GM18505 (cell line): ENCODE measurements around the gene RERE.

Experiments
- ATAC-seq: cut with Tn5 transposase; IDR thresholded peaks from one replicate; pipeline ENCODE4 v1.9.1; 2021; ENCODE audit not compliant: unreplicated experiment
- POLR2A ChIP-seq: IDR thresholded peaks from 4 replicates; pipeline ENCODE4 v1.6.1; 2011; ENCODE audit warnings: borderline replicate concordance; ENCODE audit not compliant: insufficient read depth, insufficient read length; ENCODE audit errors: extremely low read depth

The RERE gene

DNA sequence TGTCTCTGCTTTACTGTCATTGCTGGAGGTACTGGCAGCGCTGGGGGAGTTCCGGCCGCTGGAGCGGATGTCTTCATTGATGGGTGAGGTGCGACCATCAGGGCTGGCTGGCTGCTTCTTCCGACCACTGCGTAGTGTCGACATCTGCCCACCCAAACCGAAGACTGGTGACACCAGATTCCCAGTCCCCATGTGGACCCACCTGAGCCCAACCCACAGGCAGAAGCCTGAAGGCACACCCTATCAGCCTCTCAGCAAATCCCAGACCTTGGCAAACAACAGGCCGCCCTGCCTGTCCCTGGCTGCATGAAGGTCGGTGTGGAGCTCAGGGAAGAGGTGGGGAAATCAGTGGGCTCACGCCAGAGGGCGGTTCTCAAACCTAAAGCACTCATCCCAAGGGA is 454.7 kb downstream of the RERE start:
- no peak for ATAC-seq
- TF ChIP-seq POLR2A, result no peak

DNA sequence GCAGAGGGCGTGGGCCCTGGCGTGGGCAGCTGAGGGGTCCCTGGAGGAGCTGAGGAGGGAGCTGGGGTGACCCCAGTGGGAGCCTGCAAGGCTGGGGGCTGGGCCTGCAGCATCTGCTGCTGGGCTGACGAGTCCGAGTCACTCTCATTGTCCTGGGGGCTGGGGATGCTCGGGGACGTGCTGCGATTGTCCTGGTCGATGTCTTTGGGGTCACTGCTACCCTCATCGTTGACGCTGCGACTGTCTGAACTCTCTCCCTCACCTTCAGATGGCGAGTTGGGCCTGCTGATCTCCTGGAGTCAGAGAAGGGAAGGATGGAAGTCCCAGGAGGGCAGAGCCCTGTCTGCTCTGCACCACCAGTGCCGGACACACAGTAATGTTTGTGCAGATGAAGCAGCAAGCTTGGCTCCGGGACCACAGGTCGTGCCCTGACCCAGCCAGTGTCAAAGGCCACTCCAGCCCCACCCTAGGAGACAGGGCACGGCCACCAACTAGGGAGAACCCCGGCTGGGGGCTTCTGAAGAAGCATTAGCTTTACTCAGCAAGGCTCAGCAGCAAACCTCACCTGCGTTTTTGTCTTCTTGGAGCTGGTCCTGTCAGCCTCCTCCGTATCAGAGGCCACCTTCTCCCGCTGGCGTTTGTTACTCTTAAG is 456.1 kb downstream of the RERE start:
- ATAC-seq, result no peak
- TF ChIP-seq POLR2A, result no peak

DNA sequence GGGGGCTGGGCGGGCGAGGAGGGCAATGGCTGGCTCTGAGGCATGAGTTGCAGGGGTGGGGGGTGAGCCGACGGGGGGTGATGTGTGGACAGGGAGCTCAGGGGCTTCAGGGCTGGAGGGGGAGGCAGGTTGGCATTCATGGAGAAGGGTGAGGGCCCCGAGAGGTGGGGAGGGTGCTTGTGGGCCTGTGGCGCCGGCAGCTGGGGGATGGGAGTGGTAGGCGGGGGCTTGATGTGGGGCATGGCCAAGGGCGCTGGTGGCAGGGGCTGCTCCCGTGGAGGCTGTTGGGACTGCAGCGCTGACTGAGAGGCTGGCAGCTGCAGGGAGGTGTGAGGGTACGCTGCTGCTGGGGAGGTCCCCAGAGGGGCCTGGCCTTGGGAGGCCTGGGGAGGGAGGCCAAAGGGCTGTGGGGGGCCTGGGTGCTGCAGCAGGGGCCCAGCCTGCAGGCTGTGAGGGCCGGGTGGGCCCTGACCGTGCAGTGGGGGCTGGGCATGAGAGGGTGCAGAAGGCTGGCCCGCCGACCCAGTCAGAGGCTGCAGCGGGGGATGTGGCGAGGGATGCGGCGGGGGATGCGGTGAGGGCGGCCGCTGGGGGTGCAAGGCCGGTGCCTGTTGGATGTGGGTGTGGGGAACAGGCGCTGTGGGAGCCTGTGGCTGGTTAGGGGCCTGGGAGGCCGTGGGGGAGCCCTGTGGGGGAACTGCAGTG is 456.8 kb downstream of the RERE start:
- no peak for TF ChIP-seq POLR2A
- ATAC-seq, result no peak

DNA sequence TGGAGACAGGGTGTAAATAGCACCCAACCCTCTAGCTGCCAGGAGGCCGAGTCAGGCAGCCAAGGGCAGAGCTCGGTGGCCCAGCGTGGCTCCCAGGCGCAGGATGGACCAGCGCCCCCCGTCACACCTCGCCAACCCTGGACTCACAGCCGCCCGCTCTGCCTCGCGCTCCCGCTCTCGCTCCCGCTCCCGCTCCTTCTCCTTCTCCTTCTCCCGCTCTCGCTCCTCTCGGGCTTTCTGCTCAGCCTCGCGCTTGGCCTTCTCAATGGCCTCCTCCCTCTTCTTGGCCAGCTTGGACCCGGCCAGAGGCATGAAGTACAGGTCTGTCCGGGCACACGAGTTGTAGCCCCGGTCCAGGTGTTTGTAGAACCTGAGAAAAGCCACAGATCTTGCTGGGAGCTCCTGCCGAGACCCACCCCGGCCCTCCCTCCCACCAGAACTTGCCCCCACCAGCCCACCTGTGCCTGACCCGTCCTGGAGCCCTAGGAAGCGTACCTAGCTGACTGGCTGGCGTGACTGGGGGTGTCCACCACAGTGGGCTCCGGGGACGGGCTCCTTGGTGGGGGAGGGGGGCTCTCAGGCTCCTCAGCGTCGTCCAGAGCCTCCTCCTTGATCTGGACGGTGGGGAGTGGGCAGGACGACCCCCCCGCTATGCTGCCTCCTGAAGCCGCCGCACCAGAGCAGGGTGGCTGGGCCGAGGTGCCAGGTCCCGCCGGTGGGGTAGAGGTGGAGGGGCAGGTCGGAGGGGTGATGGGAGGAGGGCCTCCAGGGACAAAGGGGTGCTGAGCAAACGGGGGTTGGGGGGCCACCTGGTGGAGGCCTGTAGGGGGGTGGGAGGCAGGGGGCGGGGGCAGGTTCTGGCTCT is 457.6 kb downstream of the RERE start:
- no peak for ATAC-seq
- TF ChIP-seq POLR2A, result no peak

DNA sequence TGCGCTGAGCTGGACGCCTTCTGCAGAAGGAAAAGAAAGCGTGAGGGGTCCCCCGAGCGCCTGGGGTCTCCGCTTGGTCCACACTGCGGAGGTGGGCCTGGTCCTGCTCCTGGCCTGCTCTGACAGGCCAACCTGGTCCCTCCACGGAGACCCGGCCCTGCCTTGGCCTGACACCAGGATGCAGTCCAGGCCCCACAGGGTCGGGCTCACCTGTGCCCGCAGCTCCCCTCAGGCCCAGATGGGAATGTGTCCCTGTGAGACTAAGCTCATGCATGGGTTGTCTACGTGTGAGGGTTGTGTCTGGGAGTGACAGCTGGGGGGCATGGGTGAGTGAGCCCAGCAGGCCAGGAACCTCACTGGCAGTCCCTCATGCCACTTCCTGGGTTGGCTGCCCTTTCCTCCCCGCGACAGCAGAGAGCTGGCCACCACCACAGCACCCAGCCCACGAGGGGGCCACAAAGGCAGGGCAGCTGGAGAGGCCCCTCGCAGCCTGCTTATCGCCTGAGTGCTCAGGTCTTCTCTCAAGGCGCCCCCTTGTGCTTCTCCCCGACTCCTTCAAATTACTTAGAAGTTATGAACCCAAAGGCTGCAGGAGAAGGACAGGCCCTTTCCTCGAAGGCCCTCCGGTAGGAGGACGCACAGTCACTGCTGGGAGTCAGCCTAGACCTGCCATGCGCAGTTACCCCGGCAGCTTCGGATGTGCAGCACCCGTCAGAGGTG is 458.4 kb downstream of the RERE start:
- no peak for TF ChIP-seq POLR2A

DNA sequence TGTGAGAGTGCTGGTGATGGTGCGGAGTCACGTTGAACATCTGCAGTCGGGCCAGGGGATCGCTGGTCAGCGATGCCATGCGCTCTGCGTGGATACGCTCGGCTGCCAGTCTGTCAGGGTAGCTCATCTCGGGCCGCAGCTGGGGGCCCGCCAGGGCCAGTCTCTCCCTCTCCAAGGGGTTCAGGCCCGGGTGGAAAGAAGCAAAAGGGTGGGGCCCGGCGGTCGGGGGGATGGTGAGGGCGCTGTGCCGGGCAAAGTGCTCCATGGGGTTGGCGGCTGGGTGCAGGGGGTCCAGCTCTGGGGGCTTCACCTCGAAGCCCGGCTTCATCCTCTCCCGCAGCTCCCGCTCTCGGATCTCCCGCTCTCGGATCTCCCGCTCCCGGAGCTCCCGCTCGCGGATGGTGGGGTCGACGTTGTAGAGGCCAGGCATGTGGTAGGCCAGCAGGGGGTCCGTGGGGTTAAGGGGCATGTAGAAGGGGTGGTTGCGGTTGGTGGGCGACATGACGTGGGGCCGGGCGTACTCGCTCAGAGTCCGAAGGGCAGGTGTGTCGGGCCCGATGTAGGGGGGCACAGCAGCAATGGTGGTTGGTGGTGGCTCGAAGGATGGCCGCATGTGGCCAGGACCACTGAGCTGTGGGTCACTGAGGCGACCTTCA is 459.1 kb downstream of the RERE start:
- no peak for ATAC-seq
- no peak for TF ChIP-seq POLR2A

More for the DNA sequence above, 458.4 kb downstream of the RERE start:
- no peak for ATAC-seq

DNA sequence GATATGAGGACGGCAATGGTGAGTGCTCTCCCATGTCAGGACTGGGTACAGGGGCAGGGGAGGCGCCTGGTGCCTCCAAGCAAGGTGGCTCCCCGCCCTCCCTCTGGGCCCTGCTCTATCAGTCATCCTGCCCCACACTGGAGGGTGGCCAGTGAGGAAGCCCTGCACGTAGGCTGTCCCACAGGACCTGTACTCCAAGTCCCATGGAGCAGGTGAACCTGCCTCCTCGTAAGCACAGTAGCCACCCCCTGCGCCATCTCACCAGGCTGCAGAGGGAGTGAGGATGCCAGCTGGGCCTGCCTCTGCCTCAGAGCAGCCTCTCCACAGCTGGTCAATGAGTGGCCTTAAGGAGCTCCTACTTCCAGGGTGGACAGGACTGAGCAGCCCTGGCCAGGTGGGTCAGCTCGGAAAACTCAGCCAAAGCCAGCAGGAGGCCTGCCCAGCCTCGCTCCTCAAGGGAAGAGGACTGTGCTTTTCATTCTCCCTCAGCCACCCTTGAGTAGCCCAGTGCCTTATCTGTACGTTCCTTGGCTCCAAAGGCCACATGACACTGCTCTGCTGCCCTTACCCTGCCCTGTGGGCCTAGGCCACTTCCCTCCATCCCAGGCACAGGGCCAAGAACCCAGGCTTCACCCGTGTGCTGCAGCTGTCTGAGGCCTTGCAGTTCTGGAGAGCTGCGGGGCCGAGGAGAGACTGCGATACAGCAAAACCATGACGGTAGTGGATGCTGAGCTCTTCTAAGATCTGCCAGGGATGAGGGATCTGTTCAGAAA is 459.9 kb downstream of the RERE start:
- no peak for ATAC-seq
- no peak for TF ChIP-seq POLR2A

DNA sequence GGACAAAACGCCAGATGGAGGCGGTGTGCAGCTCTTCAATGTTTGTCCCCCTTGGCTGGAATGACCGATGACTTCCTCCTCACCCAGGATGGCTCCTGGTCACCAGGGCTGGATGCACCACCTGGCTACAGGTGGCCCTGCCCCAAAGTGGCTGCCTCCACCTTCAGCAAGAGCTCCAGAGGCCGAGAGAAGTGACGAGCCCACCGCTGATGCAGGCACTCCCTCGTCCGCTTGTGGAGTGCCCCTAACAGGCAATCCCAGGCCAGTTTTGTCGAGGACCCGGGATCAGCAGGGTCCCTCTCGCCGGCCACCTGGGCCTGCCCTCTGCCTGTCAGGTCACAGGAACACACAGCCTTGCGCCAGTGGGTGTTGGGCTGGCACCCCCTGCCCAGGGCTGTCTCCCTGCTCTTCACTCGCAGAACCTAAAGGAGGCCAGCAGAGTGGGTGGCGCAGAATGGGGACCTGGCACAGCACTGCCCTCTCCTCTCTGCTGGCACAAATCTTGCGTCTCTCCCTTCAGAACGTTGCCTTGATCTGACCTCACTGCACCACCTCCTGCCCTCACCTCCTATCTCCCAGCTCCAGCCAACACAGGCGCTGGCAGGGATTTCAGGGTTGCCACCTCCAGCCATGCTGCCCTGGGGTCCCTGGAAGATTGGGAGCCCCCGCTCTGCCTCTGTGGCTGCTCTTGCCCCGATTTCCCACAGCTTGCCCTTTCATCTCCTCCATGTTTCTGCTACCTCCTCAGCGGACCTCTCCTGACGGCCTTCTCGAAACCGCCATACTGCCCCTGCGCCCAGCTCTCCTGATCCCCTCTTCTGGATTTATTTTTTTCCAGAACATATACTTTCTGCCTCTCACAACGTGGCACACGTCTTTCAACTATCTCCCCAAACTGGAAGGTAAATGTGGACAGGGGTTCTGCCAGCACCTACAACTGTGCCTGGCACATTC is 460.9 kb downstream of the RERE start:
- TF ChIP-seq POLR2A, result no peak
- no peak for ATAC-seq

DNA sequence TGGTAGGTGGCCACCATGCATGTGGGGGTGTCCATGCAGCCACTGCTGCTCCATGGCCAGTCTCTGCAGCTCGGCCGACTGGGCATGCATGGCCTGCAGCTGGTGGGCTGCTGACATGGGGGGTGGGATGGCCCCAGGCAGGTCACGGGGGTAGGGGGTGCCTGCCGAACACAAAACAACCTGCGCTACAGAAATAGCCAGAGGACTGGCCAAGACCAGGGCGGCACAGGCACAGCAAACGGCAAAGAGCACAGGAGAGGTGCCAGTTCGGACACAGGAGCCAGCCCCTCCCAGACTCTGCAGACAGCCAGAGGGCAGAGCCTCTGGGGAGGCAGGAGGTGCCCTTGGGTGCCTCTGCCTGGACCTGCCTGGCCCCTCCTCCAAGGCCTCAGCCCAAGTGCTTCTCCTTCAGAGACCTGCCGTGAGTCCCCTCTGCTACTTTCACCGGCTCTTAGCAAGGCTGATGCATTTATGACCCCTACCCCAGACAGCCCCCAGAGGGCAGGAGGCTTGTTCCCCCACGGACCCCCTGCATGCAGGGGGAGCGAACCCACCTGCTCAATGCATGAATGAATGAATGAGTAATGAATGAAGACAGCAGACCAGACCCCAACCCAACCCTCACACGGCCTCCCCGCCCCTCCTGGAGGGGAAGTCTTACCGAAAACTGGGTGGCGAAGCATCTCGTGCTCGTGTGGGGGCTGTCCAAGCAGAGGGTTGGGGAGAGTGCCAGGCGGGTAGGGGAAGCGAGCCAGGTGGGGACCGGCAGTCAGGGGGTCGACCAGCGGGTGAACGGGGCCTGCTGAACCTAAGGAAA is 461.8 kb downstream of the RERE start:
- ATAC-seq, result no peak
- TF ChIP-seq POLR2A, result no peak

DNA sequence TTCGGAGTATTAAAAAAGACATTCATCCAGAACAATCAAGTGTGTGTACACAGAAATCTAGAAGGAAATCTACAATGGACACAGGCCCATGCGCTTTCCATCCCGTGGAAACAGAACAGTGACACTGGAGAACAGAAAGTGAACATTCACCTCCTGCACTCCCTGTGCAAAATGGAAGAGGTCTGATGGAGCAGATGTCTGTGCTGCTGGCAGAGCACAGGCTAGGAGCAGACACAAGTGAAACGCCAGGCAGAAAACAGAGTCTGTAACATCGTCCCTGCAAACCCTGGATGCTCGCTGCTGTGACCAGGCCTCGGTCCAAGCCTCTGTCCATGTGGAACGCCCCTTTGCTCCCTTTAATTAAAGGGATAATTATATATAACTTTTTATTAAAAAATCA is 463.4 kb downstream of the RERE start:
- no peak for TF ChIP-seq POLR2A
- no peak for ATAC-seq
